Tibial artery (tissue), 4 donors: ENCODE measurements around the gene KREMEN1.

ENCODE experiments used
- DNase-seq, 2 donors: peaks; one replicate each; pipeline ENCODE4 v3.0.0-alpha.2; 2019
- H3K27ac ChIP-seq, 2 donors: fragments of 200-600 bp; sonication (generic) in 1 of 2; 1 replicate in 1 of 2; 2 replicates in 1 of 2; pipeline ENCODE4 v1.5.1; 2018 to 2019; ENCODE audit warnings: mild to moderate bottlenecking in 1 of 2
- H3K27me3 ChIP-seq, 2 donors: fragments of 200-600 bp; sonication (generic) in 1 of 2; one replicate each; pipeline versions ENCODE4 v1.5.1 to v1.6.0; 2016 to 2019
- H3K36me3 ChIP-seq, 3 donors: fragments of 200-600 bp; sonication (generic) in 2 of 3; one replicate each; pipeline ENCODE4 v1.5.1; 2016 to 2019; ENCODE audit warnings: mild to moderate bottlenecking in 2 of 3
- H3K4me1 ChIP-seq, 4 donors: fragments of 200-600 bp; sonication (generic) in 2 of 4; 1 replicate in 3 of 4; 2 replicates in 1 of 4; pipeline ENCODE4 v1.5.1; 2016 to 2019
- H3K4me3 ChIP-seq, 2 donors: fragments of 200-600 bp; sonication (generic) in 1 of 2; 1 replicate in 1 of 2; 2 replicates in 1 of 2; pipeline ENCODE4 v1.5.1; 2018 to 2019; ENCODE audit warnings: mild to moderate bottlenecking in 2 of 2
- H3K9me3 ChIP-seq, 3 donors: fragments of 200-600 bp; sonication (generic) in 1 of 3; one replicate each; pipeline ENCODE4 v1.5.1; 2016 to 2019
- intact Hi-C: fragments of 100-400 bp; cut with DNase I; formaldehyde crosslinking; loops from one replicate; pipeline ENCODE4 v1.15.0; 2023; ENCODE audit warnings: low total_unique reads
- TF ChIP-seq, protein P1 (sequence below), 2 experiments: fragments of 200-600 bp in 1 of 2; fragments of 450-650 bp in 1 of 2; IDR thresholded peaks; one replicate each; pipeline ENCODE4 v1.5.1; 2017 to 2019; ENCODE audit warnings: antibody characterized with exemption in 2 of 2, mild to moderate bottlenecking in 1 of 2, moderate library complexity in 1 of 2

Gene KREMEN1

DNA sequence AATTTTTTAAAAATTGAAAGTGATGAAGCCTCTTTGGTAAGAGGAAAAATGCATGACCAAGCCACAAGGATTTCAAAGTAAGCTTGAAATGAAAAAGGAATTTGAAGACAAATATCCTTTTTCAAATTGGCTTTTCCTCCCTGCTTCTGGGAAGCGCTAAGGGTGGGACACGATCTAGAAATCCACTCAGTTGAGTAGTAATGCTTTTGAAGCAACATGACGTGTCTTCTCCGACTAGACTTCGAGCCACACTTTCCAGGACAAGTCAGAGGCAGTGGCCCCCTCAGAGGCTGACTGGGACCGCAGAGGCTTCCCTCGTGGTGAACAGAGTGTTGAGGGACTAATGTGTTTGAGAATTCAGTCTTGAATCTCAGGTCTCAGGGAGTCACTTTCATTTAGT, 39.8 kb downstream of the KREMEN1 start:
- Histone ChIP-seq H3K27ac (no peak overlapping the region), H3K36me3 (no peaks in the 10 kb centered on the region), H3K9me3 (no peaks in the 10 kb centered on the region), H3K4me3 (no peak overlapping the region), H3K27me3 (no peaks in the 10 kb centered on the region), H3K4me1 (no peaks in the 10 kb centered on the region)
- intact Hi-C loops, result no loop called here
- TF ChIP-seq, protein P1, sequence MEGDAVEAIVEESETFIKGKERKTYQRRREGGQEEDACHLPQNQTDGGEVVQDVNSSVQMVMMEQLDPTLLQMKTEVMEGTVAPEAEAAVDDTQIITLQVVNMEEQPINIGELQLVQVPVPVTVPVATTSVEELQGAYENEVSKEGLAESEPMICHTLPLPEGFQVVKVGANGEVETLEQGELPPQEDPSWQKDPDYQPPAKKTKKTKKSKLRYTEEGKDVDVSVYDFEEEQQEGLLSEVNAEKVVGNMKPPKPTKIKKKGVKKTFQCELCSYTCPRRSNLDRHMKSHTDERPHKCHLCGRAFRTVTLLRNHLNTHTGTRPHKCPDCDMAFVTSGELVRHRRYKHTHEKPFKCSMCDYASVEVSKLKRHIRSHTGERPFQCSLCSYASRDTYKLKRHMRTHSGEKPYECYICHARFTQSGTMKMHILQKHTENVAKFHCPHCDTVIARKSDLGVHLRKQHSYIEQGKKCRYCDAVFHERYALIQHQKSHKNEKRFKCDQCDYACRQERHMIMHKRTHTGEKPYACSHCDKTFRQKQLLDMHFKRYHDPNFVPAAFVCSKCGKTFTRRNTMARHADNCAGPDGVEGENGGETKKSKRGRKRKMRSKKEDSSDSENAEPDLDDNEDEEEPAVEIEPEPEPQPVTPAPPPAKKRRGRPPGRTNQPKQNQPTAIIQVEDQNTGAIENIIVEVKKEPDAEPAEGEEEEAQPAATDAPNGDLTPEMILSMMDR (IDR thresholded peaks at IDR 0.05), result no peak
- no peak for DNase-seq

DNA sequence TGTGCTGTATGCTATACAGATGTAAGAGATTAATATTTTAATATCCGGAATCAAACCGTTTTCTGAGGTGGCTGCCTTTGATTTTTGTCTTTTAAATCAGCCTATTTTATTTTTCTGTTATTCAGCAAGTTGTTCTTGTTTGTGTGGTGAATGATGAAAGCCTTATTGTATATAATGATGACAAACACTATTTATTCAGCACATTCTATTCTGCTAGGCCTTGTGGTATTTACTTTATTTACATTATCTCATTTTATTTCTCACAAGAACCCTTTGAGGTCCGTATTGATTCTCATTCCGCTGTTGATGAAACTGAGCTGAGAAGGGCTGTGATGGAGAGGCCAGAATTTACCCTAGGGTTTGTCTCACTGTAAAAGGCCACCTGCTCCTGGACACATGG, 40.5 kb downstream of the KREMEN1 start:
- Histone ChIP-seq H3K9me3 (no peaks in the 10 kb centered on the region), H3K27ac (no peak overlapping the region), H3K4me1 (no peaks in the 10 kb centered on the region), H3K4me3 (no peak overlapping the region), H3K36me3 (no peaks in the 10 kb centered on the region), H3K27me3 (no peaks in the 10 kb centered on the region)
- no peak for DNase-seq
- TF ChIP-seq, protein P1 (IDR thresholded peaks at IDR 0.05), result no peak
- intact Hi-C loops, result no loop called here

DNA sequence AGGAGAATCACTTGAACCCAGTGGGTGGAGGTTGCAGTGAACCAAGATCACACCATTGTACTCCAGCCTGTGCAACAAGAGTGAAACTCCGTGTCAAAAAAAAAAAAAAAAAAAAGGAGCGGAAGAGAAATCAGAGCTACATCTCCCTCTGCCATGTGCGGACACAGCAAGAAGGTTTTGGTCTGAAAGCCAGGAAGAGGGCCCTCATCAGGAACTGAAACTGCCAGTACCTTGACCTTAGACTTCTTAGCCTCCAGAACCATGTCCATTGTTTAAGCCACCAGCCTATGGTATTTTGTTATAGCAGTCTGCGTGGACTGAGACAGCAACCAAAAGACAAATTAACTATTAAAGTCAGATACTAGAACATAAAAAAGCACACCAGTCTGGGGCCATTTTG, 41.6 kb downstream of the KREMEN1 start:
- no peak for DNase-seq
- Histone ChIP-seq H3K4me1 (no peaks in the 10 kb centered on the region), H3K27ac (no peak overlapping the region), H3K9me3 (no peaks in the 10 kb centered on the region), H3K36me3 (no peaks in the 10 kb centered on the region), H3K4me3 (no peak overlapping the region), H3K27me3 (no peaks in the 10 kb centered on the region)
- intact Hi-C loops, result no loop called here
- TF ChIP-seq, protein P1 (IDR thresholded peaks at IDR 0.05), result no peak

DNA sequence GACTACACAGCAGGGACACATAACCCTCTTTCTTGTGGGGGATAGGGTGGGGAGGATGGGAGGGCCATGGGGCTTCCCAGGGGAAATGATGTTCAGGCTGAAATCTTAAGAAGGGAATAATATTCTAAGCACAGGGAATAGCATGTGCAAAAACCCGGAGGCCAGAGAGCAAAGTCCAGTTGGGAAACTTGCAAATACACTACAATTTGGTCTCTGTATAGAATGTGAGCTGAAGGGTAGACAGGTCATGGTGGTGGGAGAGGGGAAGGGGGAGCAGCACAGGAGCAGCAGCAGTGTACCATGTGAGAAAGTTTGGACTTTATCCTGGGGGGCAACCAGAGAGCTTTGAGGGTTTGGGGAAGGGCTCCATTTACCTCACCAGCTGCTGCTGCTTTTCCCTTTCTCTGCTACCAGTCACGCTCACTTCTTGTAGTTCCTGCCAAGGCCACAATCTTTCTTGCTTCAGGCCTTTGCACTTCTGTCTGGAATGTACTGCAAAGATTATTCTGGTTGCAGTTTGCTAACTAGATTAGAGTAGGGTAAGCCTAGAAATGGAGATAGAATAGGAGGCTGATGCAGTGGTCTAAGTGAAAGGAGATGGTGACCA, 43.0 kb downstream of the KREMEN1 start:
- Histone ChIP-seq H3K27ac (no peak overlapping the region), H3K27me3 (no peaks in the 10 kb centered on the region), H3K4me1 (no peaks in the 10 kb centered on the region), H3K36me3 (no peaks in the 10 kb centered on the region), H3K9me3 (no peaks in the 10 kb centered on the region), H3K4me3 (no peak overlapping the region)
- intact Hi-C loops, result no loop called here
- DNase-seq, result no peak
- TF ChIP-seq, protein P1 (IDR thresholded peaks at IDR 0.05), result no peak

DNA sequence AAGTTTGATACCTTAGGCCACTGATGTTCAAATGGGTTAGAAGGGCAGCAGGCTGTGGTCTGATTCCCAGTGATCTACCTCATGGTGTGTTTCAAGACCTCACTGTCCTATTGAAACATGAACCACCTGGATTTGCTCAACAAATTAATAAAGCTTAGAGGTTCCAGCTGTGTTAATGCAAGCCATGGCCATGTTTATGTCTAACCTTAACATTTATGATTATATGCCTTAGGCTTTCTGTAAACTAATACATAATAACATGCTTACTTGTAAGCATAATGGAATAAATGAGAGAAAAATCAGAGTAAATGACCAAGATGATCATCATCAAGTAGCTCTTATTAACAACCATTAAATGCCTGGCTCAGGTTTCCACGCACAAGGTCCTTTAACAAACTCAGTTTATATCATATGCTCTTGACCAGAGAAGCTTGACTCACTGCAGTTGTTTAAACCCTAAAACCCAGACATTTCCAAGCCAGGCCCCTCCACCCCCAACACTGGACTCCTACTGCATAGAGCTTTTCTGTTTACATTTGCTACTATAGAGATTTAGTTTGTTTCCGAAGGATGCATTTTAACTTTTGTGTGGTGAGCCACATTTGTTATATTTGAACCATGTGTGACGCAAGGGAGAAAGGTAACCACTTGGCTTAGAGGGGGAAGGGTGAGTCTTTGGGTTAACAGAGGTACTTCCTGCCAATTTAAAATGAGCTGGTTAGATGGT, 43.7 kb downstream of the KREMEN1 start:
- Histone ChIP-seq H3K36me3 (no peaks in the 10 kb centered on the region), H3K4me1 (no peaks in the 10 kb centered on the region), H3K9me3 (no peaks in the 10 kb centered on the region), H3K27me3 (no peaks in the 10 kb centered on the region), H3K4me3 (no peak overlapping the region), H3K27ac (no peak overlapping the region)
- intact Hi-C loops, result no loop called here
- TF ChIP-seq, protein P1 (IDR thresholded peaks at IDR 0.05), result no peak
- DNase-seq, result no peak
